ENCODE data around the gene YPEL5.

The YPEL5 gene

GRCh38 chr2:30157616-30158015 lies 10.8 kb downstream of the YPEL5 start:
- no peak for DNase-seq (ENCODE audit: low read depth)
- TF ChIP-seq CTCF (conservative IDR thresholded peaks at IDR 0.05; ENCODE audit: low read depth, low read length): no peak
- no peak overlapping the region for H3K4me3 ChIP-seq (ENCODE audit: low read depth, low read length)

GRCh38 chr2:30159766-30160165 lies 13.0 kb downstream of the YPEL5 start:
- DNase-seq (ENCODE audit: low read depth): no peak
- H3K4me3 ChIP-seq (ENCODE audit: low read depth, low read length): no peak overlapping the region
- TF ChIP-seq CTCF (conservative IDR thresholded peaks at IDR 0.05; ENCODE audit: low read depth, low read length): no peak

- no peak for TF ChIP-seq CTCF (conservative IDR thresholded peaks at IDR 0.05; ENCODE audit: low read depth, low read length)
- H3K4me3 ChIP-seq (ENCODE audit: low read depth, low read length): no peak overlapping the region
- DNase-seq (ENCODE audit: low read depth): peak; percentile 14
Measured at GRCh38 chr2:30161929-30162706, 15.3 kb downstream of the YPEL5 start.

GRCh38 chr2:30162806-30163205 lies 16.0 kb downstream of the YPEL5 start:
- no peak for TF ChIP-seq CTCF (conservative IDR thresholded peaks at IDR 0.05; ENCODE audit: low read depth, low read length)
- no peak overlapping the region for H3K4me3 ChIP-seq (ENCODE audit: low read depth, low read length)
- no peak for DNase-seq (ENCODE audit: low read depth)

- peak; percentile 12 for DNase-seq (ENCODE audit: low read depth)
- TF ChIP-seq CTCF (conservative IDR thresholded peaks at IDR 0.05; ENCODE audit: low read depth, low read length): no peak
- no peak overlapping the region for H3K4me3 ChIP-seq (ENCODE audit: low read depth, low read length)
Measured at GRCh38 chr2:30164131-30164925, 17.5 kb downstream of the YPEL5 start.

- peak; percentile 90 for TF ChIP-seq CTCF (conservative IDR thresholded peaks at IDR 0.05; ENCODE audit: low read depth, low read length)
- no peak overlapping the region for H3K4me3 ChIP-seq (ENCODE audit: low read depth, low read length)
- DNase-seq (ENCODE audit: low read depth): peak; percentile 96
Measured at GRCh38 chr2:30165050-30165520, 18.3 kb downstream of the YPEL5 start.
